ENCODE results near the gene OR52N1. TPM values are rescaled to one million over a fixed set of nuclear protein-coding genes. Genes with fewer than 3 reads are reported as not detected.

OR52N1 gene
- total RNA-seq = not detected

DNA sequence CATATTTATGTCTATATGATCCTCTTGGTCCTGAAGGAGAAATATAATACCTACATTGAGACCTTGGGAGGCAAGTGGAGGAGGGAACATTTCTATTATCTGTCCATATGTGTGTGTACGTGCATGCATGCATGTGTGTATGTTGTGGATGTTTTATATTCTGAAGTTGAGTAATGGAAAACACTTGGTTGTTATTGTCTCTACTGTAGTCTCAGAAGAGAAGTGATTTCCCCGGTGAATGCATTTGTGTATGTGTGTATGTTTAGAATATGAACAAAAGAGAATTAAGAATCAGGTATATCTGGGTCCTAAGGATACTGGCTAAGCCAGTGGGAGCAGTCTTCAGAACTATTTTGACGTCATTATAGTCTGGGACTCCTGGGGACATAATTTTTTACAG is at the start of gene OR52N1:
Gene OR52N1 (minus strand): TSS at position 101 of the 400 bp plus-strand sequence. CDS start 2,449 bp downstream, outside the sequence.
- no peak within 1 kb of the TSS for H3K4me3 ChIP-seq (ENCODE audit: low read depth, poor library complexity, severe bottlenecking)
- WGBS, 2 donors = 57 to 64% methylated on average over 3 of the region's 3 CpGs
- no peak for DNase-seq (ENCODE audit: low spot score in 2 of 2)
- intact Hi-C loops (cut with DNase I; ENCODE audit: low total_unique reads) = no loop called here
- no peak for TF ChIP-seq CTCF (IDR thresholded peaks at IDR 0.05)
- no peak for TF ChIP-seq POLR2A (IDR thresholded peaks at IDR 0.05)

DNA sequence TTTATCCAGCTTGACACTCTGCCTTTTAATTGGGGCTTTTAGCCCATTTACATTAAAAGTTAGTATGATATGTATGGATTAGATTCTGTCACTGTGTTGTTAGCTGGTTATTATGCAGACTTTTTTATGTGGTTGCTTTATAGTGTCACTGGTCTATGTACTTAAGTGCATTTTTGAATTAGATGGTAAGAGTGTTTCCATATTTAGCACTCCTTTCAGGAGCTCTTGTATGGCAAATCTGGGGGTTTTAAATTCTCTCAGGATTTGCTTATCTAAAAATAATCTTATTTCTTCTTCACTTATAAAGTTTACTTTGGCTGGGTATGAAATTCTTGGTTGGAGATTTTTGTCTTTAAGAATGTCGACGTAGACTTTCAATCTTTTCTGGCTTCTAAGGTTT is 46.6 kb upstream of the OR52N1 start:
- intact Hi-C loops (cut with DNase I; ENCODE audit: low total_unique reads) = no loop called here
- H3K4me3 ChIP-seq (ENCODE audit: low read depth, poor library complexity, severe bottlenecking) = no peak overlapping the region
- WGBS, 2 donors = 87 to 96% methylated on average over 2 of the region's 2 CpGs
- no peak for DNase-seq (ENCODE audit: low spot score in 2 of 2)
- TF ChIP-seq POLR2A (IDR thresholded peaks at IDR 0.05) = no peak
- no peak for TF ChIP-seq CTCF (IDR thresholded peaks at IDR 0.05)

GRCh38 chr11:5833446-5833845 is 42.4 kb upstream of the OR52N1 start:
- no peak overlapping the region for H3K4me3 ChIP-seq (ENCODE audit: low read depth, poor library complexity, severe bottlenecking)
- DNase-seq (ENCODE audit: low spot score in 2 of 2) = no peak
- WGBS, 2 donors = 40 to 49% methylated on average over 2 of the region's 2 CpGs
- intact Hi-C loops (cut with DNase I; ENCODE audit: low total_unique reads) = no loop called here
- no peak for TF ChIP-seq POLR2A (IDR thresholded peaks at IDR 0.05)
- TF ChIP-seq CTCF (IDR thresholded peaks at IDR 0.05) = no peak

GRCh38 chr11:5831196-5831829 is 40.2 kb upstream of the OR52N1 start:
- TF ChIP-seq CTCF (IDR thresholded peaks at IDR 0.05) (no peak), POLR2A (IDR thresholded peaks at IDR 0.05) (no peak)
- 62 to 72% methylated on average over 6 of the region's 6 CpGs for WGBS, 2 donors
- no peak overlapping the region for H3K4me3 ChIP-seq (ENCODE audit: low read depth, poor library complexity, severe bottlenecking)
- intact Hi-C loops (cut with DNase I; ENCODE audit: low total_unique reads) = no loop called here
- DNase-seq (ENCODE audit: low spot score in 2 of 2) = no peak

DNA sequence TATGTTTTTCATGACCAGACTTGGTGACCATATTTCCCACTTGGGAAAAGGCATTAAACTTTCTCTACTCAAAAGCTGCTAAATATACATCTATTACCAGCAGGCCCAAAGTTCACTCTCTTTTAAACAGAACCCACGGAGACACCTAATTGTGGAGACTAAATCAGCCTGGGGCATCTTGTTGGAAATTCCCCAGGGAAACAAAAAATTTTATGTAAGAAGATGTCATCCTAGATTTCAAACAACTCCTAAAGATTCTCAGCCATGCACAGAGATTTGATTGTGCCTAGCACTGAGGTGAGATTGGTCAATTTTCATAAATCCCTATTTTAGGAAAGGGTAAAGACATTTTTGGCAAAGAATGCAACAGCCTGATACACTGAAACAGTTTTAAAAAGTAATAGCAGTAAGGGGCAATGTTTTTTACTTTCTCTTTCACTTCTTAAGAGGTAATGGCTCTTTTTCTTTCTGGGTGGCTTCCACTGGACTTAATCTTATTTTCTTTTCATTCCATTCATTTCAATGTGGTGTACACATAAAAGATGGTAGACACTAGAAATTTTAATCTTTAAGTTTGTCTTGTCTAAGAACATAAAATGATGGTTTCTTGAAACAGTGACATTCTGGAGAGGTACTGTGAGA is 27.3 kb upstream of the OR52N1 start:
- DNase-seq (ENCODE audit: low spot score in 2 of 2) = no peak
- H3K4me3 ChIP-seq (ENCODE audit: low read depth, poor library complexity, severe bottlenecking) = no peak overlapping the region
- WGBS, 2 donors = 16 to 31% methylated on average over 1 of the region's 1 CpG
- TF ChIP-seq CTCF (IDR thresholded peaks at IDR 0.05) (no peak), POLR2A (IDR thresholded peaks at IDR 0.05) (no peak)
- intact Hi-C loops (cut with DNase I; ENCODE audit: low total_unique reads) = no loop called here
